ELR (cell line): ENCODE measurements around the gene L3MBTL1.
"Not testable (repeated sequence)": the region's sequence is repeated elsewhere in the genome, so short reads cannot be mapped to it uniquely, and the experiment has no call there.

Experiments used
- DNase-seq: peaks from one replicate; pipeline ENCODE4 v3.0.0-alpha.2; 2015; ENCODE audit warnings: low read depth

The L3MBTL1 gene

DNA sequence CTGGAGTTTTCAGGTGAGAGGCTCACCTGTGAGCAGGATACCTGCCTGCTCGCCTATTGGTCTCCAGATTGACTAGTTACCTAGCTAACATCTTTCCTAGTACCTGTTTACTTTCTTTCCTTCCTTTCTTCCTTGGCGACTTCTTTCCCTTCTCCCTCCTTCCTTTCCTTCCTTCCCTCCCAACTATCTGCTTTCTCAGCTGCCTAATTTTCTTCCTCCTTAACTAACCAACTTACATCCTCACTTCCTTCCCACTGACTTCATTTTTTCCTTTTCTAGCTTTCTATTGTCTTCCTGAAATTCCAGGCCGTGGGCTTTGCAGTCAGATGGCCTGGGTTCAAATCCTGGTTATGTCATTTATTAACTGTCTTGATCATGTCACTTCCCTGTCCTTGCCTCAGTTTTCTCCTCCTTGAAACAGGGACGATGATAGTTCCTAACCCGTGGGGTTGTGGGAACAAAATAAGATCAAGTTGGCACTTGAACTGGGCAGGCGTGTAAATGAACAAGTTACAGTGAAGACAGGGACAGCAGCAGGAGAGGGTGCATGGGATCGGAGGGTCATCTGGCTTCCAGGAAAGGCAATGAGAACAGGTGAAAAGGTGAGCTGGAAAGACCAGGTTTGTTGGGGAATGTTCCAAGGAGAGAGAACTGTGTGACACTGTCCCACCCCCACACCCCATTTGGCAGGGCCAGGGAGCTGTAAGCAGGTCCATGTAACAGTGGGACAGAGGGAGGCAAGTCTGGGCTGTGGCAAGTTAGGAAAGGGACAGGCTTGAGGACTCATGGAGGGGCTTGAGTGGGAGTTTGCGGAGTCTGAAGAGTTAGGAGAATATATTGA, 51.9 kb downstream of the L3MBTL1 start:
- no peak for DNase-seq

DNA sequence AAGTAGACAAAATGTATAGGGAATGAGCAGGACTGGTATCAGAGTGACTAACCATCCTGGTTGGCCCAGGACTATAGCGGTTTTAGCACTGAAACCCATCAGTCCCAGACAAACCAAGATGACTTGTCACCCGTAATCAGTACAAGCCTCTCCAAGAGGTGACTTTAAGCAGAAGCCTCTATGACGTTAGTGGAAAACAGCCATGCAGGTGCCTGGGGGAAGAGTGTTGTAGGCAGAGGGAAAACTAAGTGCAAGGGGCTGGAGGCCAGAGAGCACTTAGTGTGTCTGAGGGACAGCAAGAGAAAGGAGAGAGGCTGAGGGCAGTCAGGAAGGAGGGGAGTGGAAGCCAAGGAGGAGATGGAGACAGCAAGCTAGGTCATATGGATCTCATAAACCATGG, 53.5 kb downstream of the L3MBTL1 start:
- no peak for DNase-seq

- DNase-seq, result peak; percentile 27
Observed at GRCh38 chr20:43563429-43563828, 55.9 kb downstream of the L3MBTL1 start.

DNA sequence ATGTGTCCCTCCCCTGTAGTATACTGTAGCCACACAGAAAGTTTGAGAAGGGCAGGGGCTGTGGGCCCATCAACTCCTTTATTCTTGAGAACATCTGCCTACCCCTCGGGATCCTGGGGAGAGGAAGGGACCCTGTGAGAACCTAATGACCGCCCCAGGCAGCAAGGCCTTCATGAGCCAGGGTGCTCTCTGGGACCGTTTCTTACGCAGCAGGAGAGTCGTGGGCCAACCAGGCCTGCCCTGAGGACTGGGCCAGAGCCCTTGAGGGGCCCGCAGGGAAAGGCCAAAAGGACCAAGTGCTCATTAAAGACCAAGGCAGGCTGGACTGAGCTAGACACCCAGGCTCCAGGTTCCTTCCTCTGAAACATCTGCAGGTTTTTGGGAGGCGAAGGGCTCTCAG, 56.5 kb downstream of the L3MBTL1 start:
- no peak for DNase-seq

DNA sequence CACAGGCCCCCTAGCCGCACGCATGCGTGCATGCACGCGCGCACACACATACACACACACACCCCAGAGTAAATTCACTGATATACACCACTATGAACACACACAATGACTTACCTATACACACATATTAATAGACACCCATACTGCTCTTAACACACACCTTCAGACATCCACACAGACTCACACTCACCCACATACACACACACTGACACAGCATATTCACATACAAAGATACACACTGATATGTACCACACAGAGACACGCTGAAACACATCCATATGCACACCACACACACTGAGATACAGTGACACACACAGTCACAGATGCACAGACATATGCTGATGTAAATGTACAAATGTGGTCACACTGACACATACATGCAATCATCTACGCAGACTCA, 57.0 kb downstream of the L3MBTL1 start:
- no peak for DNase-seq

- no peak for DNase-seq
Observed at GRCh38 chr20:43564993-43565757, 57.7 kb downstream of the L3MBTL1 start.

- no peak for DNase-seq
Observed at GRCh38 chr20:43565758-43566104, 58.2 kb downstream of the L3MBTL1 start.

DNA sequence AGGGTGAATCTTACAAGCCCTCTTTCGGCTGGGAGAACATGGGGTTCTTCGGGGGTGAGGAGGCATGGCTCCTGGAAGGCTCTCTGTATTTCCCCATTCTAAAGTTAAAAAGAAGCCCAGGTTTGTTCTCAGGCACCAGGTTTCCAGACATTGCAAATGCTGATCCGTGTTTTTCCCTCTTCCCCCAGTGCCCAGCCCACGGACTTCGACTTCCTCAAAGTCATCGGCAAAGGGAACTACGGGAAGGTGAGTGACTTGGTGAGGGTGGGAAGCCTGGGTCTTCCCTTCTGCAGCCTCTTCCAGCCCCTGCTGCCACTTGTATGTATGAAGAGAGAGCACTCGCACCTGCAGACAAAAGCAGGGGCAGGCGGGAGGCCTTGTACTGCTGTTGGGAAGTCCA, 60.0 kb downstream of the L3MBTL1 start:
- no peak for DNase-seq

DNA sequence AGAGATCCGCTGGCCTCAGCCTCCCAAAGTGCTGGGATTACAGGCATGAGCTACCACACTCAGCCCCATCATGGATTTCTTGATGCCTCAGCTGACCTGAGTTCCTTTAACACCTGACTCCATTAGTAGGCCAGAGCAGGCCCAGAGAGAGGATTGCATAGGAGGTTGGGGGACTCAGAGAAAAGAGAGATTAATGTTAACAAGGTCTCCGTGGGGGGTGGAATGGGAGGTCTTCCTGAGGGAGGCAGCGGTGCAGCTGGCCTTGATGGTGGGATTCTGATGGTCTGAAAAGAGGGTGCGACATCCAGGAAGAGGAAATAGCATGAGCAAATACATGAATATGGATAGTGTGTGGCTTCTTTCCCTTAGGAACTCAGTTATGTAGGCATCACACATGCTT, 61.2 kb downstream of the L3MBTL1 start:
- DNase-seq, result no peak

- DNase-seq, result no peak
Observed at GRCh38 chr20:43569282-43569681, 61.8 kb downstream of the L3MBTL1 start.

DNA sequence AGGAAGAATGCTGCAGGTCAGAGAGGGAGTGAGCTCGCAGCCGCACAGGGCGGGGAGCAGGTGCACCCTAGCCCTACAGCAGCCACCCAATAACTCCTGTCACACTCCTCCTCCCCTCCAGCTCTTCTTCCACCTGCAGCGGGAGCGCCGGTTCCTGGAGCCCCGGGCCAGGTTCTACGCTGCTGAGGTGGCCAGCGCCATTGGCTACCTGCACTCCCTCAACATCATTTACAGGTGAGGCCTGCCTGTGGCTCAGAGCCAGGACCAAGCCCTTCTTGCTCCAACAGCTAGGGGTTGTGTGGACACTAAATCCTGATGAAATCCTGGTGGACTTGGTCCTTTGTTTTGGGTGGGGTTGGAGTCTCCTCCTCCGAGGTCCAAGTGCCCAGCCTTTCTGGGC, 63.0 kb downstream of the L3MBTL1 start:
- no peak for DNase-seq

GRCh38 chr20:43571310-43571709, 63.8 kb downstream of the L3MBTL1 start:
- DNase-seq, result no peak

DNA sequence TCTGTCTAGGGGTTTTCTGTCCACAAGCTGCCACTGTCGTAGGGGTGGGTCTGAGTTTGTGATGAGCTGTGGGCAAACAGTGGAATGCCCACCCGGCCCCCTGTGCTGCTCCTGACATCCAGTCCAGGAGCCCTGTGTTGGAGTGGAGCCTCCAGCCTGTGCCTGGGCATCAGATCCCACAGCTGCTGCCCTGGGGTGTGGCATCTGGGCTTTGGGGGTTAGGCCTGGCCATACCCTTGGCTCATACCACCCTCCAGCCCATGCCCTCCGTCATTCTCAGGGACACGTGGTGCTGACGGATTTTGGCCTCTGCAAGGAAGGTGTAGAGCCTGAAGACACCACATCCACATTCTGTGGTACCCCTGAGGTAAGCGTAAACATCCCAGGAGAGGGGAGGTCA, 64.3 kb downstream of the L3MBTL1 start:
- DNase-seq, result no peak

- DNase-seq, result no peak
Observed at GRCh38 chr20:43572891-43573290, 65.4 kb downstream of the L3MBTL1 start.

GRCh38 chr20:43576108-43576507, 68.6 kb downstream of the L3MBTL1 start:
- no peak for DNase-seq

- DNase-seq, result no peak
Observed at GRCh38 chr20:43579861-43580793, 72.6 kb downstream of the L3MBTL1 start.

- DNase-seq, result no peak
Observed at GRCh38 chr20:43583133-43583864, 75.8 kb downstream of the L3MBTL1 start.

GRCh38 chr20:43583982-43584432, 76.5 kb downstream of the L3MBTL1 start:
- peak; percentile 76 for DNase-seq

DNA sequence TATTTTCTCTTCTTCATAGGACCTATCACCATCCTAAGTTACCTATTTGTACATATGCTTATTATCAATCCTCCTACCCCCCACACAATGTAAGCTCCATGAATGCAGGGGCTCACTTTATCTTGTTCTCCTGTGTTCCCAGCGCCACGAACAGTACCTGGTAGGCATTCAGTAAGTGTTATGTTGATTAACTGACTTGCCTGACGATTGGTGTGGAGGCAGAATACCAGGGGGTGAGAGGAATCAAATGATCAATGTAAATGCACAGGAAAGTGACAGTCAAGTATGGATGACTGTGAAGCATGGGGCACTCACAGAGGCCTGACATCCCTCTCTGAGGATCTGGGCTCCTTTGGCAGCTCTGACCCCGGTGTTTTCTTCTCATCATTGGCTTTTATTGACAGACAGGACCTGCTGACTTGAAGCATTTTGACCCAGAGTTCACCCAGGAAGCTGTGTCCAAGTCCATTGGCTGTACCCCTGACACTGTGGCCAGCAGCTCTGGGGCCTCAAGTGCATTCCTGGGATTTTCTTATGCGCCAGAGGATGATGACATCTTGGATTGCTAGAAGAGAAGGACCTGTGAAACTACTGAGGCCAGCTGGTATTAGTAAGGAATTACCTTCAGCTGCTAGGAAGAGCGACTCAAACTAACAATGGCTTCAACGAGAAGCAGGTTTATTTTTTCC, 77.1 kb downstream of the L3MBTL1 start:
- DNase-seq, result peak; percentile 41

DNA sequence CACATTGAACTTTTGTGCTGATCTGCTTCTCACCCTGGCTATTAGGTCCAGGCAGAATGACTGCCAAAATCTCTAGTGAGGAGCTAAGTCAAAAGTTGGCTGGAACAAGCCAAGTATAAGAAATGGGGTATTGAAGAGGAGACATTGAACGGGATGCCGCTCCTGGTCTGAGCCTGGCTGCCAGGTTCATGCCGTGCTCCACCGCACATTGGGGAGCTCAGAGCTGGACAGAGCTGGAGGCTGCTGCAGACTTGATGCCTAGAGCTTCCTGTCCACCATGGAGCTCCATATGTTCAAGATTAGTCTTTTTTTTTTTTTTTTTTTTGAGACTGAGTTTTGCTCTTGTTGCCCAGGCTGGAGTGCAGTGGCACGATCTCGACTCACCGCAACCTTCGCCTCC, 79.1 kb downstream of the L3MBTL1 start:
- no peak for DNase-seq

DNA sequence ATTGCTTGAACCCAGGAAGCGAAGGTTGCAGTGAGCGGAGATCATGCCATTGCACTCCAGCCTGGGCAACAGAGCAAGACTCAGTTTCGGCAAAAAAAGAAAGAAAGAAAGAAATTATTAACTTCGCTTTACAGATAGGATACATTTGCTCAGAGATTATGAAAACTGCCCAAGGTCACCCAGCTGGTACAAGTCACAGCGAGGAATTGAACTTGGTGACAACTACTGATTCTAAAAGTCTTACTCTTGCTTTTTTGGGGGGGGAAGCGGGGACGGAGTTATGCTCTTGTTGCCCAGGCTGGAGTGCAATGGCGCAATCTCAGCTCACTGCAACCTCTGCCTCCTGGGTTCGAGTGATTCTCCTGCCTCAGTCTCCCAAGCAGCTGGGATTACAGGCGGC, 81.0 kb downstream of the L3MBTL1 start:
- not testable (repeated sequence) for DNase-seq
